Upper lobe of right lung (tissue), 1 donor: Measurements from ENCODE around the gene LNX2. TPM values are rescaled to one million over a fixed set of nuclear protein-coding genes. Genes with fewer than 3 reads are reported as not detected.

Source experiments
- ATAC-seq: fragments of 200-7000 bp; cut with Tn5 transposase; one replicate; pipeline ENCODE4 v1.9.1; 2020; ENCODE audit warnings: mild to moderate bottlenecking, moderate library complexity
- DNase-seq: peaks from one replicate; pipeline ENCODE4 v3.0.0-alpha.2; 2020
- H3K27ac ChIP-seq: fragments of 200-600 bp; one replicate; pipeline ENCODE4 v1.8.0; 2022
- H3K27me3 ChIP-seq: fragments of 200-600 bp; one replicate; pipeline ENCODE4 v1.8.0; 2022; ENCODE audit warnings: mild to moderate bottlenecking
- H3K36me3 ChIP-seq: fragments of 200-600 bp; one replicate; pipeline ENCODE4 v1.8.0; 2022
- H3K4me1 ChIP-seq: fragments of 200-600 bp; one replicate; pipeline ENCODE4 v1.8.0; 2022
- H3K4me3 ChIP-seq: fragments of 200-600 bp; one replicate; pipeline ENCODE4 v1.8.0; 2022; ENCODE audit warnings: mild to moderate bottlenecking
- H3K9me3 ChIP-seq: fragments of 200-600 bp; one replicate; pipeline ENCODE4 v1.8.0; 2022
- CTCF ChIP-seq: fragments of 200-600 bp; IDR thresholded peaks from one replicate; pipeline ENCODE4 v1.8.0; 2022; ENCODE audit warnings: antibody characterized with exemption
- intact Hi-C: fragments of 100-400 bp; cut with DNase I; formaldehyde crosslinking; loops from one replicate; pipeline ENCODE4 v1.11.0; 2022
- long read RNA-seq: library from polyadenylated mRNA; unstranded; transcript quantifications from one replicate; pipeline ENCODE4 v2.0.0, GENCODE V29; 2021
- total RNA-seq: library from RNA; stranded (reverse); fragmentation: NEBNext Ultra II Directional; extraction: Animal tissue kit (Norgen Biotek cat#: 25700); gene quantifications from one replicate; pipeline ENCODE4 v1.2.1, GENCODE V29; 2021
- donor health status: DM: no; HTN: yes; CAD: no; lungs with severe emphysema.

Gene LNX2
- total RNA-seq: 35.3 TPM
- long read RNA-seq, full-length matches to known transcripts: 35 of 80 reads
- long read RNA-seq, partial matches to known transcripts: 23 of 80 reads
- long read RNA-seq, other reads (novel, unspliced or antisense): 22 of 80 reads

GRCh38 chr13:27620377-27621115 lies at the start of gene LNX2:
LNX2 (minus strand) TSS chr13:27620529; CDS start chr13:27581703, 38,826 bp downstream.
- peak; percentile 99 for DNase-seq
- peak within 1 kb of the TSS; percentile 92 for H3K4me3 ChIP-seq
- intact Hi-C loops: no loop called here
- no peaks in the 10 kb centered on the region for H3K36me3 ChIP-seq
- peaks cover 28% of the 10 kb centered on the region for H3K4me1 ChIP-seq
- no peak for TF ChIP-seq CTCF
- H3K27me3 ChIP-seq: no peaks in the 10 kb centered on the region
- ATAC-seq: peak; percentile 92
- H3K9me3 ChIP-seq: no peaks in the 10 kb centered on the region
- H3K27ac ChIP-seq: peak within 1 kb of the TSS; percentile 94

DNA sequence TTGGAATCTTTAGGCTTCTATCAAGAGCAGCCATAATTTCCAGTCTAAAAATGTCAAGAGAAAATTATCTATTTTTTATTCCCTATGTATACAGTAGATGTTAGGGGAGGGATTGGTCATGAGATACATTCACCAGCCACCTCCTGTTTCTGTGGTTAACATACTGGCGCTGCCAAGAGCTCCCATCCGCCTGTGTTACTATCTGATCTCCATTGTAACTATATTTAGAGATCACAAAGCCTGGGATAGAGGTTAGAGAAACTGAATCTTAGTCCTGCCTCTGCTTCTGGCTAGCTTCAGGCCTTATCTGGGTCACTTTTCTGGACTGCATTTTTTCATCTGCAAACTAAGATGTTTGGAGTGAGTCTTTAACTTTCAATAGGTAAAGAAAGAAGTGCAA lies 47.6 kb upstream of the LNX2 start:
- no peaks in the 10 kb centered on the region for H3K4me1 ChIP-seq
- no peak overlapping the region for H3K27ac ChIP-seq
- intact Hi-C loops: no loop called here
- no peaks in the 10 kb centered on the region for H3K9me3 ChIP-seq
- no peaks in the 10 kb centered on the region for H3K27me3 ChIP-seq
- no peak for DNase-seq
- ATAC-seq: no peak
- no peak overlapping the region for H3K4me3 ChIP-seq
- no peak for TF ChIP-seq CTCF
- H3K36me3 ChIP-seq: peaks cover 19% of the 10 kb centered on the region

DNA sequence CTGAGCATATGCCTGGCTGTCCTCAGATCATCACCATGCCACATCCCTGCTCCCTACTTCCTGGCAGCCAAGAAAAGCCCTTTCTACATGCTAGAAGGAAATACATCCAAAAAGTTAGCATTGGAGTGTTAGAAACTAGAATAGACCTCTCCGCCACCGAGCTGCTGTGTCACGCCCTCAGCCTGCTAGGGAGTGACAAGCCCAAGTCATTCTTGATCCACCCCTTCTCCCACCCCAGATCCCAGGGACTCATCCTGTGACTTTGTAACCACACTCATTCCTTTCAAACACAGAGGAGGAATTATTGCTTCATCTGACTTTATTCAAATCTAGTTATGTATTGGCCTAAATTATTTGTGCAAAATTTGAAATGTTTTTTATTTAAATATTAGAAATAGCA lies 46.6 kb upstream of the LNX2 start:
- Histone ChIP-seq H3K27ac (no peak overlapping the region), H3K4me3 (no peak overlapping the region), H3K9me3 (no peaks in the 10 kb centered on the region), H3K27me3 (no peaks in the 10 kb centered on the region), H3K4me1 (no peaks in the 10 kb centered on the region), H3K36me3 (peaks cover 19% of the 10 kb centered on the region)
- DNase-seq (no peak), ATAC-seq (no peak)
- TF ChIP-seq CTCF: no peak
- intact Hi-C loops: no loop called here

GRCh38 chr13:27665761-27666160 lies 45.4 kb upstream of the LNX2 start:
- Histone ChIP-seq H3K4me3 (no peak overlapping the region), H3K27ac (no peak overlapping the region), H3K9me3 (no peaks in the 10 kb centered on the region), H3K36me3 (peaks cover 19% of the 10 kb centered on the region), H3K27me3 (no peaks in the 10 kb centered on the region), H3K4me1 (no peaks in the 10 kb centered on the region)
- no peak for TF ChIP-seq CTCF
- no peak for ATAC-seq
- no peak for DNase-seq
- intact Hi-C loops: no loop called here

GRCh38 chr13:27665333-27665732 lies 45.0 kb upstream of the LNX2 start:
- H3K9me3 ChIP-seq: no peaks in the 10 kb centered on the region
- no peak for ATAC-seq
- TF ChIP-seq CTCF: no peak
- no peaks in the 10 kb centered on the region for H3K27me3 ChIP-seq
- H3K4me3 ChIP-seq: no peak overlapping the region
- H3K27ac ChIP-seq: no peak overlapping the region
- DNase-seq: no peak
- no peaks in the 10 kb centered on the region for H3K4me1 ChIP-seq
- intact Hi-C loops: no loop called here
- peaks cover 19% of the 10 kb centered on the region for H3K36me3 ChIP-seq
